K562 (cell line): ENCODE data around the gene ANKRD33.

Experiments
- ATF6 ChIP-seq: sonication (generic); formaldehyde crosslinking; IDR thresholded peaks from 2 replicates; pipeline ENCODE4 v1.4.0; 2020; ENCODE audit warnings: mild to moderate bottlenecking, missing genetic modification reagents
- CBX2 ChIP-seq: fragments of 200-600 bp; sonication (generic); IDR thresholded peaks from one replicate; pipeline ENCODE4 v1.6.1; 2012; ENCODE audit warnings: mild to moderate bottlenecking, low read length, inconsistent platforms; ENCODE audit not compliant: insufficient read depth, poor library complexity, severe bottlenecking
- EP300 ChIP-seq: IDR thresholded peaks from 2 replicates; pipeline ENCODE4 v1.6.1; 2012; ENCODE audit warnings: low read length, improper control_type of control experiment
- PHF8 ChIP-seq: fragments of 200-600 bp; sonication (generic); IDR thresholded peaks from 2 replicates; pipeline ENCODE4 v1.6.1; 2012; ENCODE audit warnings: mixed run types, mild to moderate bottlenecking, inconsistent platforms, low read length, moderate library complexity, borderline replicate concordance
- POLR2A ChIP-seq: fragments of 450-650 bp; conservative IDR thresholded peaks from 2 replicates; pipeline ENCODE4 v1.6.1; 2016
- POLR2AphosphoS5 ChIP-seq: IDR thresholded peaks from 2 replicates; pipeline ENCODE4 v1.6.1; 2011; ENCODE audit warnings: mild to moderate bottlenecking, low read depth, low read length, moderate library complexity; ENCODE audit not compliant: control insufficient read depth, insufficient read depth
- SPI1 ChIP-seq: IDR thresholded peaks from 2 replicates; pipeline ENCODE4 v1.6.1; 2011; ENCODE audit warnings: low read depth, low read length, control low read depth, borderline replicate concordance
- TCF7 ChIP-seq: sonication (generic); IDR thresholded peaks from 2 replicates; pipeline ENCODE4 v1.6.1; 2016; ENCODE audit warnings: antibody characterized with exemption, borderline replicate concordance
- ZBTB1 ChIP-seq: sonication (generic); formaldehyde crosslinking; IDR thresholded peaks from 2 replicates; pipeline ENCODE4 v1.8.1; 2023; ENCODE audit warnings: missing genetic modification reagents, low read depth, mild to moderate bottlenecking, borderline replicate concordance
- ZNF431 ChIP-seq: sonication (generic); formaldehyde crosslinking; IDR thresholded peaks from 2 replicates; pipeline ENCODE4 v1.8.0; 2022; ENCODE audit warnings: mild to moderate bottlenecking, missing genetic modification reagents
- ZNF57 ChIP-seq: fragments of 450-650 bp; formaldehyde crosslinking; IDR thresholded peaks from 2 replicates; pipeline ENCODE4 v1.4.0; 2020; ENCODE audit warnings: mild to moderate bottlenecking, moderate library complexity

- TF ChIP-seq POLR2A (no peak), PHF8 (no peak), EP300 (no peak), TCF7 (no peak), ATF6 (CRISPR knock-in tag) (no peak), ZNF57 (CRISPR knock-in tag) (no peak), ZNF431 (no peak), CBX2 (no peak), POLR2AphosphoS5 (no peak), ZBTB1 (CRISPR knock-in tag) (no peak), SPI1 (no peak)
Observed at GRCh38 chr12:51844854-51845253, 43.0 kb upstream of the ANKRD33 start.
